GM18868 (cell line): ENCODE measurements around the gene SACM1L.

Experiments used
- ATAC-seq: cut with Tn5 transposase; IDR thresholded peaks from one replicate; pipeline ENCODE4 v1.9.1; 2021; ENCODE audit warnings: mild to moderate bottlenecking, moderate library complexity; ENCODE audit not compliant: unreplicated experiment

SACM1L gene

DNA sequence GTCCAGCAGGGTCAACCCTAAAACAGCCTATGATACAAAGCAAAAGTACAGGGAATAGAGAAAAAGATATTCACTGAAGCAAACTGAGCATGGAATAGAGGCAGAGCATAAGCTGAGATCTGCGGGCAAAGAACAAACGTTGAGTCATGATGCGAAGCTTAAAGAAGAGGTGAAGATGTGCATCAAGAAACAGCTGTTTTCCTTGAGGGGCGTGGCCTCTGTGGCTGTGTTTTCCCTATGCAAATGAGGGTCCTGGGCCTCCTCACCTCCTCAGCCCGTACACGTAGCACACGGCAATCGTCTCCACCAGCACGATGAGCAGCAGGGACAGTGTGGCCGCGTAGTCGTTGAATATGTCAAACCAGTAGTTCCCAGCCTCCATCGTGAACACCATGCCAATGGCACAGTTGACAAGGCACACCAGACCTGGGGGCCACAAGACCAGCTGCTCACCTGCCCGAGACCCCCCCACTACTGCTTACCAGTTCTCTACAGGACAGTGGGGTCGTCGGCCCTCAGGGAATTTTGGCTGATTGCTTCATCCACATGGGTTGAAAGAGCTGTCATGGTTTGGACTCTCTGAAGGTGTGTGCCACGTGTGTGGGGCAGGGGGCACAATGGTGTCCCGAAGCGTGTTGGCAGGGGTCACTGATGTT, 73.6 kb downstream of the SACM1L start:
- no peak for ATAC-seq

DNA sequence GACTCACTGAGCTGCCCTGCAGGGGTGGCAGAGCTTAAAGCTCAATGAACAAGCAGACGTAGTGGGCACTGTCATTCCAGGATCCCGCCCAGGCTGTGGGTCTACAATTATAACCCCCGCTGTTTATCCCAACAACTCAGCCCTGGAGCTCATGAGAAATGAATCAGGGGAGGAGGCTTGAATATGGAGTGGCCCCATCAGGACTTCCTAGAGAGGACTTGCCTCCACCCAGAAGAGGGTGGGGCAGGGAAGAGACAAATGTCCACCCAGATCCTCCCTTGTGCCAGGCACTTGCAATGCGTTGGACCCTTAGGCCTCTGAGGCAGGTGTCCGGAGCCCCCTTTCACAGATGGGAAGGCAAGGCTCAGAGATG, 74.1 kb downstream of the SACM1L start:
- no peak for ATAC-seq

DNA sequence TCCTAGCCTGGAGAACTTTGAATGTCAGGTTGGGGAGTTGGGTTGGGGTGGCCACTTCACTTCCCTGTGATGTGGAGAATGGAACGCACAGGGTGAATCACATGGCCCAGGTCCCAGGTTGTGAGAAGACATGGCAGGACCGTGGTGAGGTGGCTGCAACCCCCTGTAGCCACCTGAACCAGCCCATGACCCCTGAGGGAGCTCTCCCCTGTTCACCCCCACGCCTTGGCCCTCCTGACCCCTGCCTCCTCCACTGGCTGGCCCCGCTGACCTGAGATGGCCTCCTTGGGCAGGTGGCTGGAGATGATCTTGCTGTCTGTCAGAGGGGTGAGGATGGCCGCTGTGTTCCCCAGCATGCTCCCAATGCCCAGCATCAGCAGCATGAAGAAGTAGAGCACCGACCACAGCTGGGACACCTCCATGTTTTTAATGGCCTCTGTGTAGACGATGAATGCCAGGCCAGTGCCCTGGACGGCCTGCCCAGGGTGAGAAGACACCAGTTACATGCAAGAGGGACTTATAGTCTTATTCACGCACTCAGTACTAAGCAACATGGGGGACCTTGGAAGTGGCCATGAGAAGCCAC, 76.2 kb downstream of the SACM1L start:
- ATAC-seq = no peak

DNA sequence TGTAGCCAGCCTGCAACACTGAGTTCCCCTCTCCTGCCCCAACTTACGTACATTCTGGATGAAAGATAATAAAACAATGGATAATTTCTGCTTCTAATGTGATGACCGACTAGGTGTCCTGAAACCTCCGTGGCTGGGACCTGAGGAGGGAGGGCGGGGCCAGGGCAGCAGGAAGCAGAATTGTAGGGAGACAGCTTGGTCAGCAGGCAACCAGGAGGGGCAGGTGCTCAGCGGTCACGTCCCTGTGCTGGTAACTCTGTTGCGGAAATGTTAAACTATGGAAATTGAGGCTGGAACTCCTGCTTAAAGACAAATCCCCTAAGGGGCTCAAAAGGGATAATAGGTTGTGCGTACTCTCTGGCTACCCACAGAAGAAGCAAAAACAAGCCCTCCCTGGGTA, 76.8 kb downstream of the SACM1L start:
- ATAC-seq = no peak

DNA sequence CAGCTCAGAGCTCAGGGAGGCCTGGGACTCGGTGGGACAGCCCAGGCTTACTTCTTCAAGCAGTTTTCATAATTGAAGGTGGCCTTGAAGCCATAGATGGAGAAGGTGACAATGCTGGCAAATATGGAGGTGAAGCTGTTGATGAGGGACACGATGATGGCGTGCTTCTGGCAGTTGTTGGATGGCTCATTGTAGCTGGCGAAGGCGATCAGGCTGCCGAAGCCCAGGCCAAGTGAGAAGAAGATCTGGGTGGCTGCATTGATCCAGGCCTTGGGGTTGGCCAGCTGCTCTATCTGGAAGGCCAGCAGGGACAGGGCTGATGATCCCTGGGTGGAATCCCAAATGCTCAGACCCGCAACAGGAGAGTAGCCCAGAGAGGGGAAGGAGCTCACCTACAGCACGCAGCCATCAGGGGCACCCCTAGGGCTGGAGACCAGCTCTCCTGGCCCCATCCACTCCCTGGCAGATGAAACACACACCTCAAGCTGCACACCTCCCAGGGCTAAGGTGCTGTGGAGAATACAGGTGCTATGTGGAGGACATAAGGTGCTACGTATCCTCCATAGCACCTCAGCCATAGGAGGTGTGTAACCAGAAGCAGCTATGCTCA, 82.1 kb downstream of the SACM1L start:
- no peak for ATAC-seq

DNA sequence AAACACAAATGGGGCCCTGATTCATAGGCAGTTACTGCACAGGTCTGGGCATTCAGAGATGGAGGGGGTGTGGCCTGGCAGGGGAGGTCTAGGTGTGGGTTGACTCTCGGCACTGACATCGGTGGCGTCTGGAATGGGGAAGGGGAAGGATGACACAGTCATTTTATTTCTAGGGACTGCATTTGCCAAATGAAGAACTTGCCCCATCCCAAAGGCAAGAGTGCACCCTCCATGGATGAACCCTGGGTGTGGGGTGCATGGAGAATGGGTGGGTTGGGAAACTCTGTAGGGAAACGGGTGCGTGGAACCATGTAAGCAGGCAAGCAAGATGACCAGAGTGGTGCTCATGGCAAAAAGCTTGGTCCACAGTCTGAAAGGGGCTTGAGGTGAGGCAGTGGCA, 82.6 kb downstream of the SACM1L start:
- ATAC-seq = no peak

DNA sequence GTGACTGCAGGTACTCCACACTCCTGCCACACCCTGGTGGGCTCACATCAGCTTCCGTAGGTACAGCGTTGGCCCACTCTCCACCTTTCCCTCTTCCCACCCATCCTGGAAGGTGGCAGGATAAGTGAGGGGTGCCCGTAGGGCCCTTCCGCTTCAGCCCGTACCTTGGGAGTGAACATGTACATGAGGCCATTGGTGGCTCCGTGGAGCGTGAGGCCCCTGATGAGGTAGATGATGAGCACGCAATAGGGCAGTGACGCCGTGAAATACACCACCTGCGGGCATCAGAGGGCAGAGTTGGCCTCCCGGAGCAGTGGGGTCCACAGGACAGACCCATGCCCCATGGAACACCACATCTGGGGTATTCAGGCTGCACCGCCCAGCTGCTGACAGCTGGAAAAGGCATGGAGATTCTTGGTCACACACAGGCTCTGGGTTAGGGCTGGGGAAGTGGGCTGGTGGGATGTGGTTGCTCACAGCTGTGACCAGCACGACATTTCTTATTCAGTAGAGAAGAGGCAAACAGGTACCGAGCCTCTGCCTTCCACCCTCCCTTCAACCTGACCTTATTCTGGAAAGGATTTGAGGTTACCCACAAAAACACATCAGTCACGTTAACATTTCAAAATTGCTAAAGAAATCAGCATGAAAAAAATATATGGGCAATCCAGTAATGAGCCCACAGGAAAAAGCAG, 83.3 kb downstream of the SACM1L start:
- ATAC-seq = no peak

DNA sequence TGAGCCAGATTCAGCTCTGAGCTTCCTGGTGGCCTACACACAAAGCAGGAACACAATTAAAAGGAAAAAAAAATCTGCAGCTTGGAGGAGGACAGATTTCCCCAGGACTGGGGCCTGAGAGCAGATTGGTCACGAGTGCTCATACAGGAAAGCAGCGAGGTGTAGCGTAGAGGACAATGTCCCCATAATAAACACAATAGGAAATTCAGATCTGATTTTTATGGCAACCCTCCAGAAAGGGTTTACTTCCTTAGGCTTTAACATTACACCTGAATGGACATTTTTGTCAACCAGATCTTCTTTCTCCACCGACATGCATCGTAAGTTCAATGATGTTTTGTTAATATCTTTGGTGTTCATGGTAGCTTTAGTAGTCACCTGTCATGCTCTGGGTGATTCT, 83.9 kb downstream of the SACM1L start:
- ATAC-seq = no peak

DNA sequence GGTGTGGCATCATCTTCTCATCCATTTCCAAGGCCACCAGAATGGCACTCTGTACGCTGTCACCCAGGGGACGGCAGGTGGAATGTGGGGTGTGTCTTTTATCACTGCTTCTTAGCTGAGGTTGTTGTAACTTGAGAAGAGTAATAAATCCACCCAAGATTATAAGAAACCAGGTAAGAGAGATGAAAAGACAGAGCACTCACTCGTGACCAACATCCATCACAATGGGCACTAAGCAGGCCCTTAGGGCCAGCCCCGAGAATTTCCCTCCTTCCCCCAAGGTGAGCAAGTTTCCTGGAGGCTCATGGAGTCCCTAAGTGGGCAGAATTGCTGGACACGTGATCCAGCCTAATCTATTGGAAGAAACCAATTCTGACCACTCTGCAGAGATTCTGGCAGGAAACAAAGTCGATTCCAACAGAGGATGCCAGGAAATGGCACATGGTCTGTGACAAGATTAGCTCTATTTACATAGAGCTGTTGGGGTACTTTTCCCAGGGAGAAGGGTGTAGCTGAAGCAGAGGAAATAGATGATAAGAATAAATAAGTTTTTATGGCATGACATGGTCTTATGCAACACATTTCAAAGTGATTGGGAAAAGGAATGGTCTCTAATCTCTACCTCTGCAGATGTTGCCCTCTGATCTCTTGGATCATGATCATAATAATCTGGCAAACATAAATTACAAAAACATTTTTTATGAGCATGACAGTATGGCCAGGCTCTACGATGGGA, 84.7 kb downstream of the SACM1L start:
- no peak for ATAC-seq

DNA sequence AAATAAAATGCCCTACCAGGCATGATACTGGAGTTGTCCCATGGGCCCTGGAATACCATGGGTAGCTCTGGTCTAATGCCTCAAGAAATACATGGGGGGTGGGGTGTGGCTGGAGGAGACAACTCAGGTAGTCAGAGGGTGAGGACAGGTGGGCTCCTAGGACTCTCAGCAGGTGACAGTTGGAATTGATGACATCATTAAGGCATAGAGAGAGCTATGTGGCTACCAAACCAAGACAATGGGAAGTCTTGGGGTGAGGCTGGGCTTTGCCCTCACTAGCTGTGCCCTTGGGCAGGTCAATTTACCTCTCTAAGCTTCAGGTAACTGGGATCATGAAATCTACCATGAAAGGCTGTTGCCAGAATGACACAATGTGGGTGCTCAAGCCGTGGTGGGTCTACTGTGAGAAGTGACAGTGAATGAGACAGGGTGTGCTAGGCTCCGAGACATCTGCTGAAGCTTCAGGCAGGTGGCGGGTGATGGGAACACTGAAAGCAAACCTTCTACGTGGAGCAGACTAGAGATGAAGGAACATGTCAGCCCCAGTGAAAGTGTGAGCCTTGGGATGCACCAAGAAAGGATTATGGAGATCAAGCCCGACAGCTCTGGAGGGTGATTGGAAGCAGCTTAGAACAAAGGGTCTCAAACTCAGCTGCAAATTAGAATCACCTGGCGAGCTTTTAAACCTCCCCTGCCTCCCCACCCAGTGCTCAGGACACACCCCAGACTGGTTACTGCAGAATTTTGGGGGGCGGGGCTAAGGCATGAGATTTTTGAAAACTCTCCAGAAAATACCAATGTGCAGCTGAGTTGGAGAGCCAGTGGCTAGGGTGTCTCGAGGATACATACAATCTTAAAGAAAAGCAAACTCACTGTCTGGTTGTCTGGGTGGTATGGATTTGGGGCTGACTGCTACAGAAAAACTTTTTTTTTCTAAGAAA, 85.7 kb downstream of the SACM1L start:
- ATAC-seq = no peak

DNA sequence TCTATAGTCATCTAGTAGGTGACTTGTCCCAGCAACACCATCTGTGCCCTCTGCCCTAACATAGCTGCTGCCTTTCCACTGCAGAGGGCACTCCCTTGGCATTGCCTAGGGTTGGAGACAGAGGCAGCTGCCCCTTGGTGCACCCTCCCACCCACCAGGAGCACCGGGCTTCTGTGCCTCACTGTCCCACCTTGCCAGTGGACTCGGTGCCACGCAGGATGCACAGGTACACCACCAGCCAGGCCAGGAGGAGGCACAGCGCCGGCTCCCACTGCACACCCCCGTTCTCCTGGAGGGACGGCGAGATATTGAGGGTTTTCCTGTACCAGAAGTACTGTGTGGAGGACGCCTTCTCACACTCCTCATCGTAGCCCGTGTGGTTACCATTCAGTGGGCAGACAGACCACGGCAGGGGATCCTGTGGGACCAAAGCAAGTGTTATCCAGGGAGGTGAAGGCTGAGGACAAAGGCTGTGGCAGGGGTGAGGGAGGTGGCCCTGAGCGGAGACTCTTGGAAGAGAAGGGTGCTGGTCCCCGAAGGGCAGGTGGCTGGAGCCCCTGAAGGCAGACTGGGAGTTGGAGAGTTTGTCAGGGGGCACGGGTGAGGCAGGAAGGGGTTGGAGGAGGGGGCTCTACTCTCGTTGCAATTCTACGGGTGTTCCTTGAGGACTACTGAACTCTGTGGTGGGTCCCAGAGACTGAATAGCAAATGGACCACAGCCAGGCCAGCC, 86.5 kb downstream of the SACM1L start:
- no peak for ATAC-seq

DNA sequence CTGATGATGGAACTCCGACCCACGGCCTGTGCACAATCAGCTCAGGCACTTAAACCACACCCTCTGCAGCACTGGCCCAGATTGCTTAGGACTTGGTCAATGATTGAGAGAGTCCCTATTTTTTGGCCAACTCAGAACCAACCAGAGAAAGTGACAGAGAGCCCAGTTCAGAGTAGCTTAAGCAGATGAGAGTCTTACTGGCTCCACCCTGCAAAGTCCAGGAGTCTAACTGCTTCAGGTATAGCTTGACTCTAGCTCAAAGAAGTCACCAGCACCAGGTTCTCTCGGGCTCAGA, 87.1 kb downstream of the SACM1L start:
- ATAC-seq = no peak

DNA sequence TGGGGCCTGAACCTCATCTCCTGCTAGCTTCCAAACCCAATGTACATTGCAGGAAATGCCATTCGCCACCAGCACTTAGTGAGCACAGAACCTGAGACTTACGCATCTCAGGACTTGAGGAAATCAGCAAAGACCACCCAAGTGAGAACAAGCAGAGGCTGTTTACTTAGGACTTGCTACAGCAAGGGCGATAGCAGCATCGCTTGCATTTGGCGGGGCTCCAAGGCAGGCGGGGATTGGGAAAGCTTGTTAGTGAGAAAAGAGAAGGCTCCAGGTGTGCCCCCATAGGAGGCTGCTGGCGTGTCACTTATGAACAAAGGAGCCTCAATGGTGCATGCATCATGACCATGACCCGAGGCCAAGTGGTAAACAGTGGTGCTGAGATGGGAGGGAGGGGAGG, 87.4 kb downstream of the SACM1L start:
- ATAC-seq = no peak

DNA sequence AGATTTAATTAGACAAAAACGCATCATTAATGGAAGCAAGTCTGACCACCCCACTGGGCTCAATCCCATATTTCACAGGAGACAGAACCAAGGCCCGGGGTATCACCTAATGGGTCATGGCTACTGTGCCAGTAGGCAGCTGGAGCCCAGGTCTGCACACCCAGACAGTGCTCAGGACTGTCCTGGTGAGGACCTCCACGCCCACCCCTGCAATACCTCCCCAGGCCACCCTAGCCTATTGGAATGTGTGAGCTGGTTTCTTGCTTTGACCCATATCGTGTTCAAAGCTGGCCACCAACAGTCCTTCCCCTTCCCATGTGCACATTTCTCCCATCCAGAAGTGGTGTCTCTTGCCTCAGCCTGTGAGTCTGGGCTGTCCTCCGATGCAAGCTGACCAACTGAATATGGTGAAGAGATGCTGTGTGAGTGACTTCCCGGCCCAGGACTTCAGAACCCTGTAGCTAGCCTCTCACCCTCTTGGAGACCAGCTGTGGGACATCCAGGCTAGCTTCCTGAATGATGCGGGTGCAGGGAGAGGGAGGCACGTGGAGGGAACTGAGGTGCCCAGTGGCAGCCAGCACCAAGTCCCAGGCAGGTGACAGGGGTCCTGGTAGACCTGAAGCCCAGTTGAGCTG, 88.0 kb downstream of the SACM1L start:
- no peak for ATAC-seq

DNA sequence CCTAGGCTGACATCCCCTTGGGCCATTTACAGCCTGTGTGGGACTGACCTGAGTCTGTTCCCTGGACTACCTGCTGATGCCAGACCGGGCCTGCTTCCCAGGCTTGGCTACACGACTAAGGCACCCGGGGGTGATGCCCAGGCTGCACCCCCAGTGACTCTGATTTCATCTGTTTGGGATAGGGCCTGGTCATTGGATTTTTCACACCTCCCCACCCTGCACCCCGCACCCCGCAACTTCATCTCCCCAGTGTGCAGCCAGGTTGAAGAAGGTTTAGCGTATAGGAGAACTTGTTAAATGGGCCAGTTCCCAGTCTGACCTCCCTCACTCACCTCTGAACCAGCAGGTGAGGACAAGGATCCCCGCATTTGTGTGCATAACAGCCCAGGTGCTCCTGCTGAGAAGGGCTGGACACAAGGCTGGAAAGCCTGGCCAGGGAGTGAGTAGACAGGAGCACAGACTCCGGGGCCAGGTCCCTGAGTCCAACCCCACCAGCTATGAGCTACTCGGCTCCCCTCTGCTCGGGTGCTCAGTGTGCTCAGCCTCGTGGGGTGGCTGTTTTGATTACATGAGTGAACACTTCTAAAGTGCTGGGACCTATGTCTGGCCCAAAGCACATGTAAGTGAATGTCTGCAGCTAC, 88.7 kb downstream of the SACM1L start:
- ATAC-seq = no peak

DNA sequence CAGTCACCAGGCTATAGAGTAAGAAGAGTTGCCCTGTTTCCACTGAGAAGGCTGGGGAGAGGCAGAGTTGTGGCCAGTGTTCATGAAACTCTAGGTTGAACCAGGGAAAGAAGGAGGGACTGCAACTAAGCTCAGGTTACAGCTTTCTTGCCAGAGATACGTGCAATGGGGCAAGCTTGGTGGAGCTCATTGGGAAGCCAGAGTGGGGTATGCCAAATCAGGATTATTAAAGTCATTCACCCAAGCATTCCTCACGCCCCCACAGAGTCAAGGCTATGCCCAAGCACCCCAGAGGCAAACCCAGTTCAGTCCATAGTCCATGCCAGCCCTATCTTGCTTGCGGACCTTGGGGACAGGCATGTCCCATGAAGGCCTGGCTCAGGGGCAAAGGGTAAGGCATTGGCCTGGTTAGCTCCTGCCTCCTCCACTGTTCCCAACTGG, 89.6 kb downstream of the SACM1L start:
- ATAC-seq = no peak

DNA sequence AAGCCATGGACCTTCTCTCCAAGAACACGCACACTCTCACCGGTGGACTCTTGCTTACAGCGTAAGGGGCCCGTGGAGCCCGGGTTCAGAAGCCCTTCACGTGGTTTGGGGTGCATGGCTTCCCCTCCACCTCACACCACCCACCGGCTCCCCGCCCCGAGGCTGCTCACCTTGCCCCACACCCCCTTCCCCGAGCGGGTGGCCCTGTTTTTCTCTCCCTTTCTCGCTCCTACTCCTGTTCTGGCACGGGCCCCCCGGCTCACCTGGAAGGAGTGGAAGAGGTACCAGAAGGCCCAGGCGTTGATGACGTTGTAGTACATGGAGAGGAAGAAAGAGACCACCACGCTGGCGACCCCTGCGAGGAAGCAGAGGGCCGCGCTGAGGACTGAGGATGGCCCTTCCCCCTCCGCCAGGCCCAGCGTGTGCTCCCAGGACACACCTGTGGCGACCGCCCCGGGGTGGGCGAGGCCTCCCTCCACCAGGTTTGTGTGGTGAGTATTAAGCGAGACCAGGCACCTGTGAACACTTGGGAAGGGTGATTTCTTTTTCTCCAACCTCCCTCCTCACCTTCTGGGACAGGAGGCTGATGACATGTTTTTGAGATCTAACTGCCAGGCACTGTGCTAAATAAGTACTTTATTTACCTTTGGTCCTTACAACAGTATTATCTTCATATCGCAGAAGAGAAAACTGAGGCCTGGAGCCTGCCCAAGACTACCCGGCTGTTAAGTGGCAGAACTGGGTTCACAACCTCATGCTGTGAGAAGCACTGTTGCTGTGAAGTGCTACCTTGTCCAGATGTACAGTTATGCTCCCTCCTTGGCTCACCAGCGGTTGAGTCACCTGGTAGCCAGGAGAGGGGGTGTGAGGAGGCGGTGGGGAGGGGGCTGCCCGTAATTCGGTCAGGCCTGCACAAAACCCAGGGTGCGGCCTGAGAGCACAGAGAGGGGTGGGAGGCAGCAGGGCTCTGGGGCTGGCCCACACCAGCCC, 90.8 kb downstream of the SACM1L start:
- no peak for ATAC-seq

DNA sequence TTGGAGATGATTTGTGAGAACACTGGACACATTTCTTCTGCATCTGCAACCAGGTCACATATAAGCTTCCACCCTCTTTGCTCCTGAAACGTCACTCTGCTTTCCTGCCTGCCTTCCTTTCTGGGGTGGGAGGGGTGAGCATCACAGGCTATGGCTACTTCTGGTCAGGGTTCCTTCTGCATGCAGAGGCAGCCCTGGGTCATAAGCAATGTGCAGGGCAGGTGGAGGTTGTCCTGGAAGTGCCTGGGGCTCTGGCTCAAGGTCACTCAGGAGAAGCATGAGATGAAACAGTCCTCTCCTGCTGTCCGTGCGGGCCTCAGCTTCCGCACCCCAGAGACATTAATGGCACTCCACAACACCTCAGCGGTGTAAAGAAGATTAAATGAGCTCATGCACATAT, 92.1 kb downstream of the SACM1L start:
- ATAC-seq = no peak
